ENCODE data around the gene MOGAT2. TPM values are rescaled to one million over a fixed set of nuclear protein-coding genes. Genes with fewer than 3 reads are reported as not detected.

MOGAT2 gene
- total and polyA plus RNA-seq, 2 of the 4 experiments (the other 2 are of a cell fraction) = not detected

DNA sequence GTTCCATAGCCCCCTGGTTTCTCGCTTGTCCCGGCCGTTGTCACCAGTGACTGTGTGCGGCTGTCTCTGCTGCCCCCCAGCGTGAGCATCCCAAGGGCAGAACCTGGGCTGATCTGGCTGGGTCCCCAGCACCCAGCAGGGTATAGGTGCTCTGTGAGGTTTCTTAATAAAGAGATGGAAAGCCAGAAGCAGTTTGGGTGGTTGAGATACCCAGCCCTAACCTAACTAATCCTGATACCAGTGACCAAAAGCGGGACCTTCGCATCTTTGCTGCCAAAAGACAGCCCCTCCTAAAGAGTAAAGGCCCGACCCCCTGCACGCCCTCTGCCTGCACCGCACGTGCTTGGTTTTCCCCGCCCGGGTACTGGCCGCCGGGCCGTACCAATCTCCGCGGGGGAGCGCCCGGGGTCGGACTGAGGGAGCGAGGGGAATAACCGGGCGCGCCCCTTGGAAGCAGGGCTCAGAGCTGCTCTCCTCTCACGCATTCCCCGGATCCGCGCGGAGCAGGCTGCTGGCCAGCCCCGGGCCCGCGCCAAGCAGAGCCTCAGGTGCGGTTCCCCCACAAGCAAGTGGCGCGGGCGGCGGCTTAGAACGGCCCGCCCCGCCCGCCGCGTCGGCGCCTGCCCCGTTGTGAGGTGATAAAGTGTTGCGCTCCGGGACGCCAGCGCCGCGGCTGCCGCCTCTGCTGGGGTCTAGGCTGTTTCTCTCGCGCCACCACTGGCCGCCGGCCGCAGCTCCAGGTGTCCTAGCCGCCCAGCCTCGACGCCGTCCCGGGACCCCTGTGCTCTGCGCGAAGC is 50.7 kb downstream of the MOGAT2 start, which contains the start of gene DGAT2:
Gene DGAT2, plus strand, starts transcription at position 667 of the 797 bp plus-strand sequence. CDS start 214 bp downstream, outside the sequence.
- intact Hi-C loops (cut with micrococcal nuclease) = no loop called here
- DNase-seq = peak; percentile 42

More for the DNA sequence above, 50.7 kb downstream of the MOGAT2 start, which contains the start of gene DGAT2:
- Histone ChIP-seq H2AFZ (replicated peaks; ENCODE audit: low read length, poor library complexity) (peak within 1 kb of the TSS; percentile 96), H2BK5ac (ENCODE audit: low read depth, low read length, poor library complexity, severe bottlenecking) (peak within 1 kb of the TSS; percentile 82), H3K36me3 (ENCODE audit: control insufficient read depth, insufficient read depth, low read length) (no peaks in the 10 kb centered on the region), H3K27ac (ENCODE audit: insufficient read depth, low read length) (peak within 1 kb of the TSS; percentile 62; the same call in 1 of the 2 replicates), H4K91ac (ENCODE audit: insufficient read depth, low read depth, low read length) (peak within 1 kb of the TSS; percentile 69; the same call in 1 of the 2 replicates), H3K9me3 (ENCODE audit: control insufficient read depth, insufficient read depth, low read length) (no peaks in the 10 kb centered on the region), H3K79me1 (ENCODE audit: low read depth in 1 of 2, low read length in 2 of 2) (no peaks in the 10 kb centered on the region), H2AK5ac (ENCODE audit: low read depth, low read length) (no peak within 1 kb of the TSS; the same call in 1 of the 2 replicates), H4K20me1 (ENCODE audit: insufficient read depth, low read length) (no peaks in the 10 kb centered on the region), H2BK120ac (ENCODE audit: low read depth, low read length) (peak within 1 kb of the TSS; percentile 92), H3K56ac (ENCODE audit: extremely low read depth, insufficient read depth, low read length) (no peak within 1 kb of the TSS), H3K9me1 (ENCODE audit: insufficient read depth, low read length) (no peaks in the 10 kb centered on the region; the same call in 1 of the 2 replicates), H3K23ac (ENCODE audit: low read depth, low read length) (no peak within 1 kb of the TSS; the same call in 1 of the 2 replicates), H3K18ac (ENCODE audit: low read depth, low read length) (peak within 1 kb of the TSS; percentile 76; the same call in 1 of the 2 replicates), H3K4me3 (ENCODE audit: insufficient read depth, low read depth, low read length) (peak within 1 kb of the TSS; percentile 49), H4K5ac (ENCODE audit: low read depth, low read length) (no peak within 1 kb of the TSS), H3K27me3 (ENCODE audit: control insufficient read depth, insufficient read depth, low read length) (peaks cover 43% of the 10 kb centered on the region), H3K14ac (replicated peaks; ENCODE audit: low read depth, low read length) (no peak within 1 kb of the TSS), H3K9ac (ENCODE audit: low read depth, low read length) (peak within 1 kb of the TSS; percentile 81), H2AK9ac (replicated peaks; ENCODE audit: low read depth, low read length, poor library complexity) (peak within 1 kb of the TSS; percentile 60), H3K4ac (ENCODE audit: low read depth, low read length) (peak within 1 kb of the TSS; percentile 79; the same call in 1 of the 2 replicates), H4K8ac (ENCODE audit: low read depth in 2 of 2, low read length in 2 of 2) (peak within 1 kb of the TSS in 1 of 2 experiments; percentile 56; a peak in 1 of 4 replicates), H3K4me1 (ENCODE audit: control insufficient read depth, insufficient read depth, low read length) (peaks cover 4% of the 10 kb centered on the region; the same call in 1 of the 2 replicates), H2BK20ac (ENCODE audit: low read depth, low read length) (peak within 1 kb of the TSS; percentile 57; the same call in 1 of the 2 replicates), H2BK15ac (ENCODE audit: low read depth, low read length) (no peak within 1 kb of the TSS), H3K4me2 (ENCODE audit: low read depth, low read length) (peak within 1 kb of the TSS; percentile 89)
- no TSS peak for BruUV-seq (replicated peaks)
- 7% methylated on average over 14 of the region's 66 CpGs; no CpG with 5 or more reads in 1 of the 2 experiments for WGBS, 2 experiments (ENCODE audit: extremely low coverage in 2 of 2, insufficient read length in 1 of 2)
- TF ChIP-seq, protein P1, sequence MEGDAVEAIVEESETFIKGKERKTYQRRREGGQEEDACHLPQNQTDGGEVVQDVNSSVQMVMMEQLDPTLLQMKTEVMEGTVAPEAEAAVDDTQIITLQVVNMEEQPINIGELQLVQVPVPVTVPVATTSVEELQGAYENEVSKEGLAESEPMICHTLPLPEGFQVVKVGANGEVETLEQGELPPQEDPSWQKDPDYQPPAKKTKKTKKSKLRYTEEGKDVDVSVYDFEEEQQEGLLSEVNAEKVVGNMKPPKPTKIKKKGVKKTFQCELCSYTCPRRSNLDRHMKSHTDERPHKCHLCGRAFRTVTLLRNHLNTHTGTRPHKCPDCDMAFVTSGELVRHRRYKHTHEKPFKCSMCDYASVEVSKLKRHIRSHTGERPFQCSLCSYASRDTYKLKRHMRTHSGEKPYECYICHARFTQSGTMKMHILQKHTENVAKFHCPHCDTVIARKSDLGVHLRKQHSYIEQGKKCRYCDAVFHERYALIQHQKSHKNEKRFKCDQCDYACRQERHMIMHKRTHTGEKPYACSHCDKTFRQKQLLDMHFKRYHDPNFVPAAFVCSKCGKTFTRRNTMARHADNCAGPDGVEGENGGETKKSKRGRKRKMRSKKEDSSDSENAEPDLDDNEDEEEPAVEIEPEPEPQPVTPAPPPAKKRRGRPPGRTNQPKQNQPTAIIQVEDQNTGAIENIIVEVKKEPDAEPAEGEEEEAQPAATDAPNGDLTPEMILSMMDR (conservative IDR thresholded peaks at IDR 0.05; ENCODE audit: low read depth, low read length) = 0 out of 2 replicates have a peak, but pooled peaks have one; percentile 17
- TF ChIP-seq SMC3 (IDR thresholded peaks at IDR 0.05; ENCODE audit: low read depth, low read length) = no peak
- TF ChIP-seq RAD21 (IDR thresholded peaks at IDR 0.05; ENCODE audit: low read length) = 0 out of 2 replicates have a peak, but pooled peaks have one; percentile 19
- peak; percentile 95 for TF ChIP-seq BHLHE40 (IDR thresholded peaks at IDR 0.05; ENCODE audit: low read depth, low read length)
- TF ChIP-seq, protein P2, sequence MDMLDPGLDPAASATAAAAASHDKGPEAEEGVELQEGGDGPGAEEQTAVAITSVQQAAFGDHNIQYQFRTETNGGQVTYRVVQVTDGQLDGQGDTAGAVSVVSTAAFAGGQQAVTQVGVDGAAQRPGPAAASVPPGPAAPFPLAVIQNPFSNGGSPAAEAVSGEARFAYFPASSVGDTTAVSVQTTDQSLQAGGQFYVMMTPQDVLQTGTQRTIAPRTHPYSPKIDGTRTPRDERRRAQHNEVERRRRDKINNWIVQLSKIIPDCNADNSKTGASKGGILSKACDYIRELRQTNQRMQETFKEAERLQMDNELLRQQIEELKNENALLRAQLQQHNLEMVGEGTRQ (IDR thresholded peaks at IDR 0.05; ENCODE audit: low read depth, low read length) = peak; percentile 18; the same call in 1 of the 2 replicates
- TF ChIP-seq MXI1 (IDR thresholded peaks at IDR 0.05; ENCODE audit: borderline replicate concordance, low read depth, low read length) = no peak; the same call in 1 of the 2 replicates
- dilution Hi-C loops (cut with HindIII; ENCODE audit: low sequenced_read_pairs, unreplicated experiment) (no loop called here), in situ Hi-C loops (cut with MboI; ENCODE audit: low sequenced_read_pairs) (no loop called here)
- POLR2A ChIA-PET (ENCODE audit: unreplicated experiment) = no interaction called here
- CTCF ChIA-PET = no interaction called here
- peak; percentile 93 for ATAC-seq (ENCODE audit: low read depth)
